ENCODE results near the gene FBXL3.
"Not testable (repeated sequence)": the region's sequence is repeated elsewhere in the genome, so short reads cannot be mapped to it uniquely, and the experiment has no call there.

FBXL3 gene

DNA sequence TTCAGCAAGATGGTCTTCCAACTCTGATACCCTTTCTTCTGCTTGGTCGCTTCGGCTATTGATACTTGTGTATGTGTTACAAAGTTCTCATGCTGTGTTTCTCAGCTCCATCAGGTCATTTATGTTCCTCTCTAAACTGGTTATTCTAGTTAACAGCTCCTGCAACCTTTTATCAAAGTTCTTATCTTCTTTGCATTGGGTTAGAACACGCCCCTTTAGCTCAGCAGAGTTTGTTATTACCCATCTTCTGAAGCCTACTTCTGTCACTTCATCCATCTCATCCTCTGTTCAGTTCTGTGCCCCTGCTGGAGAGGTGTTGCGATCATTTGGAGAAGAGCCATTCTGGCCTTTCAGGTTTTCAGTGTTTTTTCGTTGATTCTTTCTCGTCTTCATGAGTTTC lies 59.9 kb downstream of the FBXL3 start:
- H3F3A ChIP-seq (ENCODE audit: insufficient read depth, low read length) = no peaks in the 10 kb centered on the region
- TF ChIP-seq EZH2 (optimal IDR thresholded peaks at IDR 0.05; ENCODE audit: low read depth, low read length) (no peak), EZH2phosphoT487 (IDR thresholded peaks at IDR 0.05; ENCODE audit: low read length) (no peak)
- TF ChIP-seq, protein P1, sequence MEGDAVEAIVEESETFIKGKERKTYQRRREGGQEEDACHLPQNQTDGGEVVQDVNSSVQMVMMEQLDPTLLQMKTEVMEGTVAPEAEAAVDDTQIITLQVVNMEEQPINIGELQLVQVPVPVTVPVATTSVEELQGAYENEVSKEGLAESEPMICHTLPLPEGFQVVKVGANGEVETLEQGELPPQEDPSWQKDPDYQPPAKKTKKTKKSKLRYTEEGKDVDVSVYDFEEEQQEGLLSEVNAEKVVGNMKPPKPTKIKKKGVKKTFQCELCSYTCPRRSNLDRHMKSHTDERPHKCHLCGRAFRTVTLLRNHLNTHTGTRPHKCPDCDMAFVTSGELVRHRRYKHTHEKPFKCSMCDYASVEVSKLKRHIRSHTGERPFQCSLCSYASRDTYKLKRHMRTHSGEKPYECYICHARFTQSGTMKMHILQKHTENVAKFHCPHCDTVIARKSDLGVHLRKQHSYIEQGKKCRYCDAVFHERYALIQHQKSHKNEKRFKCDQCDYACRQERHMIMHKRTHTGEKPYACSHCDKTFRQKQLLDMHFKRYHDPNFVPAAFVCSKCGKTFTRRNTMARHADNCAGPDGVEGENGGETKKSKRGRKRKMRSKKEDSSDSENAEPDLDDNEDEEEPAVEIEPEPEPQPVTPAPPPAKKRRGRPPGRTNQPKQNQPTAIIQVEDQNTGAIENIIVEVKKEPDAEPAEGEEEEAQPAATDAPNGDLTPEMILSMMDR (IDR thresholded peaks at IDR 0.05; ENCODE audit: low read length) = no peak
- H3K36me3 ChIP-seq (replicated peaks; ENCODE audit: insufficient read depth, low read length) = no peaks in the 10 kb centered on the region
- no peak overlapping the region for H3K4me2 ChIP-seq (ENCODE audit: low read depth, low read length)
- DNase-seq = no peak
- H4K20me1 ChIP-seq (ENCODE audit: insufficient read depth, low read length) = no peaks in the 10 kb centered on the region
- no peaks in the 10 kb centered on the region for H3K27me3 ChIP-seq (replicated peaks; ENCODE audit: insufficient read depth, low read length)
- H3K9ac ChIP-seq (ENCODE audit: low read length) = no peak overlapping the region
- H3K9me2 ChIP-seq (replicated peaks; ENCODE audit: insufficient read depth, low read length) = no peaks in the 10 kb centered on the region
- H3K79me2 ChIP-seq (ENCODE audit: low read length) = no peaks in the 10 kb centered on the region
- H3K4me3 ChIP-seq (ENCODE audit: low read length) = no peak overlapping the region
- H3K9me3 ChIP-seq (replicated peaks; ENCODE audit: insufficient read depth, low read length) = no peaks in the 10 kb centered on the region
- H3K27ac ChIP-seq (ENCODE audit: low read length) = no peak overlapping the region
- H3K4me1 ChIP-seq (ENCODE audit: low read length) = no peaks in the 10 kb centered on the region
- no peak overlapping the region for H2AFZ ChIP-seq (ENCODE audit: low read length)

DNA sequence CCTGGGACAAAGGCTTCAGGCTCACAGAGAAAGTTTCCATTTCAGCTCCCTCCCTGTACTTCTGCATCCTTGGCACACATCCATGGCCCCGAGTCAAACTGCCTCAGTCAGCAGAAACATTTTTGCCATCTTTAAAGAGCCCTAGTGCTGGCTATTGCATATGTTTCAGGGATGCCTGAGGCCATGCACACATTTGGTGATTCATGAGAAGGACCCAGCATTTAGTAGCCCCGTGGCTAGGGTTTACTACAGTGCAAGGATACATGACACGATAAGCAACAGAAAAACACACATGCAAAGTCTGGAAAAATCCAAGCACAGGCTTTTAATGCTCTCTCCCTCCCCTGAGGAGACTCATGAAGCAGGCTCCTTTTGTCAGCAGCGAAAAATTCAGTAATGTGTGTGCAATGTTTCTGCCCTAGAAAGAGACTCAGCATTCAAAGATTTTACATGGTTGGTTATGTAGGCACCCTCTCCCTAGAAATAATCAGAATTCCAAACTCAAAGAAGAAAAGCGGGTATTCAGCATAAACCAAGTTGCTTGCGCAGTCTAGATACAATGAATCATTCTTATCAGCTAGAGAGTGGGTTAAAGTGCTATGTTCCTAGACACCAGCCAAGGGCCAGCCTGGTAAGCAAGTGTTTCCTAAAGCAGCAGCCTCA lies 61.1 kb downstream of the FBXL3 start:
- H3K27ac ChIP-seq (ENCODE audit: low read length) = no peak overlapping the region
- H3K36me3 ChIP-seq (replicated peaks; ENCODE audit: insufficient read depth, low read length) = no peaks in the 10 kb centered on the region

DNA sequence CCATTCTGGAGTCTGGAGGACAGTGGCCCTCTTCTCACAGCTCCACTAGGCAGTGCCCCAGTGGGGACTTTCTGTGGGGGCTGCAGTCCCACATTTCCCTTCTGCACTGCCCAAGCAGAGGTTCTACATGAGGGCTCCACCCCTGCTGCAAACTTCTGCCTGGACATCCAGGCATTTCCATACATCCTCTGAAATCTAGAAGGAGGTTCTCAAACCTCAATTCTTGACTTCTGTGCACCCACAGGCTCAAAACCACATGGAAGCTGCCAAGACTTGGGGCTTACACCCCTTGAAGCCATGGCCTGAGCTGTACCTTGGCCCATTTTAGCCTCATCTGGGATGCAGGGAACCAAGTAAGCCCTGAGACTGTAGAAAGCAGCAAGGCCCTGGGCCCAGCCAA lies 67.2 kb downstream of the FBXL3 start:
- not testable (repeated sequence) for H3F3A ChIP-seq (ENCODE audit: insufficient read depth, low read length); H2AFZ ChIP-seq (ENCODE audit: low read length); H3K9me2 ChIP-seq (replicated peaks; ENCODE audit: insufficient read depth, low read length); H4K20me1 ChIP-seq (ENCODE audit: insufficient read depth, low read length); H3K27ac ChIP-seq (ENCODE audit: low read length); H3K79me2 ChIP-seq (ENCODE audit: low read length); H3K9ac ChIP-seq (ENCODE audit: low read length); H3K4me2 ChIP-seq (ENCODE audit: low read depth, low read length); H3K9me3 ChIP-seq (replicated peaks; ENCODE audit: insufficient read depth, low read length); H3K27me3 ChIP-seq (replicated peaks; ENCODE audit: insufficient read depth, low read length); DNase-seq; H3K4me3 ChIP-seq (ENCODE audit: low read length); H3K4me1 ChIP-seq (ENCODE audit: low read length); H3K36me3 ChIP-seq (replicated peaks; ENCODE audit: insufficient read depth, low read length)

More for the DNA sequence above, 61.1 kb downstream of the FBXL3 start:
- DNase-seq = no peak
- H3K27me3 ChIP-seq (replicated peaks; ENCODE audit: insufficient read depth, low read length) = no peaks in the 10 kb centered on the region
- TF ChIP-seq EZH2phosphoT487 (IDR thresholded peaks at IDR 0.05; ENCODE audit: low read length) = no peak
- TF ChIP-seq, protein P1 (IDR thresholded peaks at IDR 0.05; ENCODE audit: low read length) = no peak
- TF ChIP-seq EZH2 (optimal IDR thresholded peaks at IDR 0.05; ENCODE audit: low read depth, low read length) = no peak
- H3F3A ChIP-seq (ENCODE audit: insufficient read depth, low read length) = no peaks in the 10 kb centered on the region
- H3K79me2 ChIP-seq (ENCODE audit: low read length) = no peaks in the 10 kb centered on the region
- no peak overlapping the region for H3K4me2 ChIP-seq (ENCODE audit: low read depth, low read length)
- H3K4me1 ChIP-seq (ENCODE audit: low read length) = no peaks in the 10 kb centered on the region
- H3K4me3 ChIP-seq (ENCODE audit: low read length) = no peak overlapping the region
- H4K20me1 ChIP-seq (ENCODE audit: insufficient read depth, low read length) = no peaks in the 10 kb centered on the region
- no peak overlapping the region for H2AFZ ChIP-seq (ENCODE audit: low read length)
- no peak overlapping the region for H3K9ac ChIP-seq (ENCODE audit: low read length)
- H3K9me3 ChIP-seq (replicated peaks; ENCODE audit: insufficient read depth, low read length) = no peaks in the 10 kb centered on the region
- no peaks in the 10 kb centered on the region for H3K9me2 ChIP-seq (replicated peaks; ENCODE audit: insufficient read depth, low read length)

DNA sequence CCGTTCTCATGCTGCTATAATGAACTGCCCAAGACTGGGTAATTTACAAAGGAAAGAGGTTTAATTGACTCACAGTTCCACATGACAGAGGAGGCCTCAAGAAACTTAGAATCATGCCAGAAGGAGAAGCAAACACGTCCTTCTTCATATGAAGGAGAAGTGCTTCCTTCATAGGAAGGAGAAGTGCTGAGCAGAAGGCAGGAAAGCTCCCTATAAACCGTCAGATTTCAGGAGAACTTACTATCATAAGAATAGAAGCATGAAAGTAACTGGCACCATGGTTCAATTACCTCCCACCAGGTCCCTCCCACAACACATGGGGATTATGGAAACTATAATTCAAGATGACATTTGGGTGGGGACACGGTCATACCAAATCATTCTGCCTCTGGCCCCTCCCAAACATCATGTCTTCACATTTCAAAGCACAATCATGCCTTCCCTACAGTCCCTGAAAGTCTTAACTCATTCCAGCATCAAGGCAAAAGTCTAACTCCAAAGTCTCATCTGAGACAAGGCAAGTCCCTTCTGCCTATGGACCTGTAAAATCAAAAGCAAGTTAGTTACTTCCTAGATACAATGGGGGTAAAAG lies 68.0 kb downstream of the FBXL3 start:
- no peak overlapping the region for H2AFZ ChIP-seq (ENCODE audit: low read length)
- no peaks in the 10 kb centered on the region for H3K27me3 ChIP-seq (replicated peaks; ENCODE audit: insufficient read depth, low read length)
- no peaks in the 10 kb centered on the region for H4K20me1 ChIP-seq (ENCODE audit: insufficient read depth, low read length)
- no peaks in the 10 kb centered on the region for H3K9me3 ChIP-seq (replicated peaks; ENCODE audit: insufficient read depth, low read length)
- no peak overlapping the region for H3K4me2 ChIP-seq (ENCODE audit: low read depth, low read length)
- H3K9me2 ChIP-seq (replicated peaks; ENCODE audit: insufficient read depth, low read length) = no peaks in the 10 kb centered on the region
- no peaks in the 10 kb centered on the region for H3K79me2 ChIP-seq (ENCODE audit: low read length)
- DNase-seq = no peak
- TF ChIP-seq EZH2 (optimal IDR thresholded peaks at IDR 0.05; ENCODE audit: low read depth, low read length) (no peak), EZH2phosphoT487 (IDR thresholded peaks at IDR 0.05; ENCODE audit: low read length) (no peak)
- TF ChIP-seq, protein P1 (IDR thresholded peaks at IDR 0.05; ENCODE audit: low read length) = no peak
- H3K4me3 ChIP-seq (ENCODE audit: low read length) = no peak overlapping the region
- H3K36me3 ChIP-seq (replicated peaks; ENCODE audit: insufficient read depth, low read length) = no peaks in the 10 kb centered on the region
- H3F3A ChIP-seq (ENCODE audit: insufficient read depth, low read length) = no peaks in the 10 kb centered on the region
- no peak overlapping the region for H3K27ac ChIP-seq (ENCODE audit: low read length)
- H3K4me1 ChIP-seq (ENCODE audit: low read length) = no peaks in the 10 kb centered on the region
- no peak overlapping the region for H3K9ac ChIP-seq (ENCODE audit: low read length)

Data from MM.1S (cell line).